Caco-2 (cell line): ENCODE results near the gene SLC10A3. TPM values are rescaled to one million over a fixed set of nuclear protein-coding genes. Genes with fewer than 3 reads are reported as not detected.

Source experiments
- BruUV-seq: library from RNA; stranded (reverse); fragments of 400-500 nt; replicated peaks from 2 replicates; lab custom pipeline; 2021; lab: Mats Ljungman, UMichigan
- CTCF ChIA-PET: fragments of 300-600 bp; sonication (Branson Sonifier 250); formaldehyde crosslinking; loops from one replicate; lab custom pipeline; 2022; ENCODE audit warnings: antibody characterized with exemption; lab: Charles Lee
- POLR2A ChIA-PET: fragments of 300-600 bp; sonication (Branson Sonifier 250); formaldehyde crosslinking; loops from one replicate; lab custom pipeline; 2022; ENCODE audit warnings: antibody characterized with exemption; lab: Charles Lee
- DNase-seq, 2 experiments: peaks; one replicate each; pipeline versions ENCODE4 v3.0.0 to v3.0.0-alpha.2; 2020 to 2022
- H3K27me3 ChIP-seq: replicated peaks from 2 replicates; pipeline ENCODE4 v1.6.0; 2011; ENCODE audit warnings: low read length; ENCODE audit not compliant: control insufficient read depth, insufficient read depth
- H3K36me3 ChIP-seq: 2 replicates; pipeline ENCODE4 v1.5.1; 2011; ENCODE audit warnings: low read length; ENCODE audit not compliant: control insufficient read depth, insufficient read depth
- H3K4me1 ChIP-seq: fragments of 250-450 bp; sonication (Bioruptor Pico); 2 replicates; pipeline ENCODE4 v1.5.1; 2020; ENCODE audit warnings: mild to moderate bottlenecking
- H3K4me3 ChIP-seq: 2 replicates; pipeline ENCODE4 v1.5.1; 2011; ENCODE audit warnings: low read depth, mild to moderate bottlenecking, control low read depth, low read length
- H3K9me3 ChIP-seq: fragments of 250-450 bp; sonication (Bioruptor Pico); 2 replicates; pipeline ENCODE4 v1.5.1; 2020; ENCODE audit warnings: mild to moderate bottlenecking, moderate library complexity
- H3K27ac Mint-ChIP-seq: one replicate; pipeline ENCODE4 v1.8.0; 2022; ENCODE audit warnings: mixed read lengths; ENCODE audit not compliant: unreplicated experiment
- H3K27me3 Mint-ChIP-seq: one replicate; pipeline ENCODE4 v1.8.0; 2022; ENCODE audit warnings: mixed read lengths; ENCODE audit not compliant: insufficient read depth, unreplicated experiment
- H3K36me3 Mint-ChIP-seq: one replicate; pipeline ENCODE4 v1.8.0; 2022; ENCODE audit warnings: mild to moderate bottlenecking, mixed read lengths; ENCODE audit not compliant: insufficient read depth, unreplicated experiment
- H3K4me1 Mint-ChIP-seq: one replicate; pipeline ENCODE4 v1.8.0; 2022; ENCODE audit warnings: low read depth, mixed read lengths; ENCODE audit not compliant: unreplicated experiment
- H3K4me3 Mint-ChIP-seq: one replicate; pipeline ENCODE4 v1.8.0; 2022; ENCODE audit warnings: mild to moderate bottlenecking, moderate library complexity, mixed read lengths; ENCODE audit not compliant: unreplicated experiment
- H3K9me3 Mint-ChIP-seq: one replicate; pipeline ENCODE4 v1.8.0; 2022; ENCODE audit warnings: mixed read lengths; ENCODE audit not compliant: unreplicated experiment
- intact Hi-C: fragments of 100-400 bp; cut with micrococcal nuclease; formaldehyde crosslinking; loops from one replicate; pipeline ENCODE4 v1.10.0; 2022; ENCODE audit not compliant: unreplicated experiment
- total RNA-seq: library from RNA; stranded (reverse); gene quantifications from 2 replicates; pipeline ENCODE4 v1.2.3, GENCODE V29; 2022
- TF ChIP-seq, protein P1 (sequence below), 2 experiments: fragments of 200-600 bp in 1 of 2; IDR thresholded peaks; 1 replicate in 1 of 2; 2 replicates in 1 of 2; pipeline versions ENCODE4 v1.5.1 to v1.8.0; 2011 to 2022; ENCODE audit warnings: antibody characterized with exemption in 1 of 2, control low read depth in 1 of 2, inconsistent platforms in 1 of 2, low read depth in 1 of 2, low read length in 1 of 2, mild to moderate bottlenecking in 1 of 2, moderate library complexity in 1 of 2; ENCODE audit not compliant: insufficient read depth in 1 of 2, severe bottlenecking in 1 of 2, unreplicated experiment in 1 of 2

SLC10A3 gene
- total RNA-seq, 1 experiment from 2014 or later = 22.5 TPM

GRCh38 chrX:154486396-154487207 is 3.8 kb downstream of the SLC10A3 start, which contains the start of gene UBL4A:
UBL4A (minus strand) TSS chrX:154486615; CDS start chrX:154486584, 31 bp downstream.
- Mint-ChIP-seq H3K27me3 (no peaks in the 10 kb centered on the region), H3K4me3 (peak within 1 kb of the TSS; percentile 71), H3K4me1 (peaks cover 6% of the 10 kb centered on the region), H3K27ac (peak within 1 kb of the TSS; percentile 84), H3K36me3 (peaks cover 15% of the 10 kb centered on the region), H3K9me3 (no peaks in the 10 kb centered on the region)
- Histone ChIP-seq H3K4me1 (peaks cover 4% of the 10 kb centered on the region; the same call in 1 of the 2 replicates), H3K4me3 (peak within 1 kb of the TSS; percentile 70), H3K36me3 (0 out of 2 replicates have a peak, but pooled peaks cover 1% of the 10 kb centered on the region), H3K27me3 (no peaks in the 10 kb centered on the region), H3K9me3 (no peaks in the 10 kb centered on the region)
- intact Hi-C loops = no loop called here
- no TSS peak for BruUV-seq
- peak; percentile 89 to 90 for DNase-seq
- POLR2A ChIA-PET = interaction anchor here (0.6 to 1.2 kb wide), 5 partner anchors 8 to 116 kb away, joined by 3 to 4 read pairs (median 3); partner anchors contain the start of gene LAGE3
- TF ChIP-seq, protein P1, sequence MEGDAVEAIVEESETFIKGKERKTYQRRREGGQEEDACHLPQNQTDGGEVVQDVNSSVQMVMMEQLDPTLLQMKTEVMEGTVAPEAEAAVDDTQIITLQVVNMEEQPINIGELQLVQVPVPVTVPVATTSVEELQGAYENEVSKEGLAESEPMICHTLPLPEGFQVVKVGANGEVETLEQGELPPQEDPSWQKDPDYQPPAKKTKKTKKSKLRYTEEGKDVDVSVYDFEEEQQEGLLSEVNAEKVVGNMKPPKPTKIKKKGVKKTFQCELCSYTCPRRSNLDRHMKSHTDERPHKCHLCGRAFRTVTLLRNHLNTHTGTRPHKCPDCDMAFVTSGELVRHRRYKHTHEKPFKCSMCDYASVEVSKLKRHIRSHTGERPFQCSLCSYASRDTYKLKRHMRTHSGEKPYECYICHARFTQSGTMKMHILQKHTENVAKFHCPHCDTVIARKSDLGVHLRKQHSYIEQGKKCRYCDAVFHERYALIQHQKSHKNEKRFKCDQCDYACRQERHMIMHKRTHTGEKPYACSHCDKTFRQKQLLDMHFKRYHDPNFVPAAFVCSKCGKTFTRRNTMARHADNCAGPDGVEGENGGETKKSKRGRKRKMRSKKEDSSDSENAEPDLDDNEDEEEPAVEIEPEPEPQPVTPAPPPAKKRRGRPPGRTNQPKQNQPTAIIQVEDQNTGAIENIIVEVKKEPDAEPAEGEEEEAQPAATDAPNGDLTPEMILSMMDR (IDR thresholded peaks at IDR 0.05; ENCODE audit: insufficient read depth in 1 of 2, low read depth in 1 of 2, low read length in 1 of 2, severe bottlenecking in 1 of 2, unreplicated experiment in 1 of 2) = no peak
- CTCF ChIA-PET = interaction anchor here (0.6 kb wide), 1 partner anchor 41 kb away, joined by 4 read pairs; no protein-coding TSS in a partner anchor

DNA sequence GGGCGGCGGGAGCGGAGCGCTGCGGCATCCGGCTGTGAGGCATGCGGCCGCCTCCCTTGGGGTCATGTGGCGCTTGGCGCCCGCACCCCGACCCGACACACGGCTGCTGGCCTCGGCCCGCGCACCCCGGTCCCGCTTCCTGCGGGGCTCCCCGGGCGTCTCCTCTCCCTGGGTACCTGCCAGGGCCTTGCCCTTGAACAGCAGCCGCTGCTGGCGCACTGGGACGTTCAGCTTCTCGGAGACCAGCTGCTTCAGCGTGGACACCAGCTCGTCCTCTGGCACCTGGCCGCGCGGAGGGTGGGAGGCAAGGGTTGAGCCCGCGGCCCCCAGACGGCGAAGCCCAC is 4.4 kb downstream of the SLC10A3 start:
- no peak overlapping the region for H3K27ac Mint-ChIP-seq
- Histone ChIP-seq H3K36me3 (0 out of 2 replicates have a peak, but pooled peaks cover 1% of the 10 kb centered on the region), H3K27me3 (no peaks in the 10 kb centered on the region), H3K4me3 (peak overlapping the region; percentile 70), H3K4me1 (peaks cover 4% of the 10 kb centered on the region; the same call in 1 of the 2 replicates), H3K9me3 (no peaks in the 10 kb centered on the region)
- no peaks in the 10 kb centered on the region for H3K9me3 Mint-ChIP-seq
- no TSS peak for BruUV-seq
- POLR2A ChIA-PET = interaction anchor here (0.6 kb wide), 1 partner anchor 33 kb away, joined by 3 read pairs; no protein-coding TSS in a partner anchor
- H3K36me3 Mint-ChIP-seq = peaks cover 15% of the 10 kb centered on the region
- H3K27me3 Mint-ChIP-seq = no peaks in the 10 kb centered on the region
- H3K4me1 Mint-ChIP-seq = peaks cover under 1% of the 10 kb centered on the region
- intact Hi-C loops = no loop called here
- peak overlapping the region; percentile 71 for H3K4me3 Mint-ChIP-seq
- TF ChIP-seq, protein P1 (IDR thresholded peaks at IDR 0.05; ENCODE audit: insufficient read depth in 1 of 2, low read depth in 1 of 2, low read length in 1 of 2, severe bottlenecking in 1 of 2, unreplicated experiment in 1 of 2) = no peak
- CTCF ChIA-PET = interaction anchor here (0.6 kb wide), 1 partner anchor 41 kb away, joined by 4 read pairs; no protein-coding TSS in a partner anchor
- peak in 1 of 2 experiments; percentile 27 for DNase-seq
